ENCODE results near the gene STK24.

DNA sequence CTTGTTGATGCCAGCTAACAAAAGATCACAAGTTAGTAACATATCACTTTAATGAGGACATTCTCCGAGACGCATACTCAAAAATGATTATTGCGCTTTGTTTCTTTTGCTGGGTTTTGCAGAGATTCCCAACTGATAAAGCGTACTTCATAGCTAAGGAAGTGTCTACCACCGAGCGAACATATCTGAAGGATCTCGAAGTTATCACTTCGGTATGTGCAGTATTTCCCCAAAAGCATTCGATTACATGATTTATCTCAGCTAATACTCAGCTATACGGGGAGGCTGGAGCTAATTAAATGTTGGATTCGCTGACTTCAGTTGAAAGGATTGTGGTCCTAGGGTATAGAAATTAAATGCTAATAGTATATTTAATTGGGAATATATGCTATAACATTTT is 166.3 kb downstream of the STK24 start:
- TF ChIP-seq EZH2phosphoT487 (IDR thresholded peaks at IDR 0.05; ENCODE audit: low read length) (no peak), CTCF (IDR thresholded peaks at IDR 0.05; ENCODE audit: low read length) (no peak)

All from MM.1S (cell line).